ENCODE measurements around the gene CASZ1.

- no peak for TF ChIP-seq EZH2 (IDR thresholded peaks at IDR 0.05; ENCODE audit: borderline replicate concordance, low read depth, low read length, severe bottlenecking)
- TF ChIP-seq CTCF (IDR thresholded peaks at IDR 0.05; ENCODE audit: borderline replicate concordance, extremely low read depth, low read length, poor library complexity, severe bottlenecking) = no peak
Observed at GRCh38 chr1:10621906-10622305, 174.5 kb downstream of the CASZ1 start.

Measured in DND-41 (cell line).